Measurements from ENCODE around the gene CDYL. TPM values are rescaled to one million over a fixed set of nuclear protein-coding genes. Genes with fewer than 3 reads are reported as not detected.

Gene CDYL
- total RNA-seq, 1 donor = 72.3 TPM

DNA sequence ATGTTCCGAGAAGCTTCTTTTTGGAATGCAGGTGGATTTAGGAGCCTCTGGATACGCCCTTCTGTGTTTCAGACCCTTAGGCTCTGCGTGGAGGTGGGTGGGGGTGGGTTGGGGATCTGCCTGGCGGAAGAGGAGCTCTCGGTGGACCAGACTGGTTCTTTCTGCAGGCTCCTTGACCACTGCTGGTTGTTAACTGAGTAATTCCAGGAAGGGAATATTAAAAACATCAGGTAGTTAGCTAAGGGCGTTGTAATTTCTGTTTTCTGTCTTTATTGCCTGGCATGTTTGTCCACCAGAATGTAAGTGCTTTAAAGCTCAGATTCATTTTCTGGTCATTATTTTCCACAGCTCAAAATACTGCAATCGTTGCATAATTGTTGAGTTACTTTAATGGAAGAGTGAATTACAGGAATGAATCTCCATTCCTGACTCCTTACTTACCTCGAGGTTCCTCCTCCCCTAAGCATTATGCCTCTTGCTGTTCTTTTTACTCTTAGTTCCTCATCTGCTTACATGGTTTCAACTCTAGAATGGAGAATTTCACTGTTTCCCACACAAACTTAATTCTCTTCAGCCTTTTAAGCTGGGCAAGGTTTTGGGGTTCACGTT, 5.9 kb downstream of the CDYL start:
- H3K9me3 ChIP-seq (ENCODE audit: low read depth, low read length) = no peaks in the 10 kb centered on the region
- no peak overlapping the region for H3K4me3 ChIP-seq (ENCODE audit: low read length)
- H3K4me1 ChIP-seq (ENCODE audit: insufficient read depth, low read length) = peaks cover 55% of the 10 kb centered on the region
- no peaks in the 10 kb centered on the region for H3K27me3 ChIP-seq (ENCODE audit: insufficient read depth, low read length)

DNA sequence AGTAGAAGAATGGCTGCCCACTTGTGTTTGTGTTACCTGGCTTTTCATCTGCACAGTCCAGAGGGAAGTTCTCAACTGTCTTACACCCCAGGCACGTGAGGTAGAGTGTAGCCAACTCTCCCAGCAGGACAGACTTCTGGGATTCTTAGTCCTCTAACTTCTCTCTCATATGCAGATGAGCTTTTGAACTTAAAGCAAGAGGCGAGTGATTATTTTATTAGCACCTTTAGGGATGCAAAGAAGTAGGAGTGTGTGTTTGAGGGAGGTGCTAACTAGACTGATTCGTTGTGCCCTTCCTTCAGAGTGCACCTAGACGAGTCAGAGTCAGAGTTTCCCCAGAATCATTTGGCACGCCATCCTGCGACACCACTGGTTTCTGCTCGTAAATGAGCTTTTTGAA, 10.8 kb downstream of the CDYL start:
- Histone ChIP-seq H3K4me1 (ENCODE audit: insufficient read depth, low read length) (peaks cover 36% of the 10 kb centered on the region), H3K27me3 (ENCODE audit: insufficient read depth, low read length) (no peaks in the 10 kb centered on the region), H3K9me3 (ENCODE audit: low read depth, low read length) (no peaks in the 10 kb centered on the region), H3K4me3 (ENCODE audit: low read length) (no peak overlapping the region)

DNA sequence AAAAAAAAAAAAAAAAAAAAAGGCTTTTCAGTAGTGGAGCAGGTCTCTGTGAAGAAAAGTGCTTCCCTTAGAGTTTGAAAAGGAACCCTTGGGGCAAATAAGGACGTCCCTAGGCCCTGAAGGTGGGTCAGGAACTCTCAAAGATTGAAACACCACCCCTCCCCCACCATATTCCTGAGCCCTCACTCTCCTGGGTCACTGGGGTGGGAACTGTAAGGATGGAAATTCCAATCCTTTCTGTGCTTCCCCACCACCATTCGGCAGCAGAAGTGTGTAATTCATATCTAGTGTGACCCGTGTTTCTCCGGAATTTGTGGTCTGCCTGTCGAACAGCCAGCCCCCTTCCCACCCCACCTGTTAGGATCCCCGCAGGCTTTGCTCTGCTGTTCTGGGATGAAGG, 12.3 kb downstream of the CDYL start:
- Histone ChIP-seq H3K27me3 (ENCODE audit: insufficient read depth, low read length) (no peaks in the 10 kb centered on the region), H3K9me3 (ENCODE audit: low read depth, low read length) (no peaks in the 10 kb centered on the region), H3K4me3 (ENCODE audit: low read length) (no peak overlapping the region), H3K4me1 (ENCODE audit: insufficient read depth, low read length) (peaks cover 32% of the 10 kb centered on the region)

DNA sequence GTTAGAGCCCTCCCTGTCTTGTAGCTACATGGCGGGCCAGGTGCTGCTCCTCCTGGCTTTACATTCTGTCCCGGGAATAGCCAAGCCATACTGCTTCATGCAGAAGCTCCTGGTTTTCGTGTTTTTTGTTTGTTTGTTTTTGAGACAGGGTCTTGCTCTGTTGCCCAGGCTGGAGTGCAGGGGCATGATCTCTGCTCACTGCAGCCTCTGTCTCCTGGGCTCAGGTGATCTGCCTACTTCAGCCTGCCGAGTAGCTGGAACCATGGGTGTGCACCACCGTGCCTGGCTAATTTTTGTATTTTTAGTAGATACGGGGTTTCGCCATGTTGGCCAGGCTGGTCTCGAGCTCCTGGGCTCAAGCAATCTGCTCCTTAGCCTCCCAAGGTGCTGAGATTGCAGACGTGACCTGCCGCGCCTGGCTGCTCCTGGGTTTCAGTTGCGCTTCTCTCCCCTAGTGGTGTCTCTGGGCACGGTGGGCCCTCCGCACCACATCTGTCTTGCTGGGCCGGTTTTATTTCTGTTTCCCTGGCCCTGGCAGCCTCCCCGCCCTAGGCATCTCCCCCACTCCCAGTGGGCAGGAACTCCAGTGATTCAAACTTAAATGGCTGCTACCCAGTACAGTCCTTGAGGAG, 12.9 kb downstream of the CDYL start:
- Histone ChIP-seq H3K4me1 (ENCODE audit: insufficient read depth, low read length) (peaks cover 32% of the 10 kb centered on the region), H3K9me3 (ENCODE audit: low read depth, low read length) (no peaks in the 10 kb centered on the region), H3K4me3 (ENCODE audit: low read length) (no peak overlapping the region), H3K27me3 (ENCODE audit: insufficient read depth, low read length) (no peaks in the 10 kb centered on the region)

DNA sequence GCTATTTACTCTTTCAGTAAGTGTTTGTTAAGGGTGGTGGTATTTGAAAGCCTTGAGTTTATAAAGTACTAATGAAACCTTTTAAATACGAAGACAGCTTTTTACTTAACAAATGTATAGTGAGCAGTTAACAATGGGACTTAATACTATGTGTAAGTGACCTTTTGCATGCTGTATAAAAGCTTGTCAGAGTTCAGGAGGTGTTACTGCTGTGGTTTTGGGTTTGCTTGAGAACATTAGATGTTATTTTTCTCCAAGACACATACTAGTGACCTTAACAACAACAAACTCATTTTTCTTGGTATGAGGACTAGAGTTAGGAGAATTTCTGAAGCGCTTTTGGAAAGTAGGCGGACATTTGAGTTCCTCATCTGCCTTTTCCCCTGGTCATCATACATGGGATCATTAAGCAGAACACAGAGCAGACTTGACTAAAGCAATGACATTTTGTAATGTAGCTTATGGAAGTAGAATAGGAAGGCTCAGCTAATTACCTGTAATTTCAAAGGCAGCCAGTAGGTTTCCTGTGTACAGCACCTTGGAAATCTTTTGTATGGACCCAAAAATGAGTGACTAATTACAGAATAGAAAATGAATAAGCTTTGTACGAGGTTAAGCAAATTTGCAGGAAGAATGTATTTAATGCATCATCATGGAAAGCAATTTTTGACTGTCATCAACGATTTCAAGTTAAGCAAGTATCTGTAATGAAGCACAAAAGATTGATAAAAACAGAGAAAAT, 14.1 kb downstream of the CDYL start:
- H3K4me1 ChIP-seq (ENCODE audit: insufficient read depth, low read length) = peaks cover 32% of the 10 kb centered on the region
- H3K9me3 ChIP-seq (ENCODE audit: low read depth, low read length) = no peaks in the 10 kb centered on the region
- no peak overlapping the region for H3K4me3 ChIP-seq (ENCODE audit: low read length)
- no peaks in the 10 kb centered on the region for H3K27me3 ChIP-seq (ENCODE audit: insufficient read depth, low read length)

- H3K4me1 ChIP-seq (ENCODE audit: insufficient read depth, low read length) = peaks cover 10% of the 10 kb centered on the region
- no peaks in the 10 kb centered on the region for H3K27me3 ChIP-seq (ENCODE audit: insufficient read depth, low read length)
- H3K9me3 ChIP-seq (ENCODE audit: low read depth, low read length) = no peaks in the 10 kb centered on the region
- H3K4me3 ChIP-seq (ENCODE audit: low read length) = no peak overlapping the region
Observed at GRCh38 chr6:4794140-4794707, 18.0 kb downstream of the CDYL start.

DNA sequence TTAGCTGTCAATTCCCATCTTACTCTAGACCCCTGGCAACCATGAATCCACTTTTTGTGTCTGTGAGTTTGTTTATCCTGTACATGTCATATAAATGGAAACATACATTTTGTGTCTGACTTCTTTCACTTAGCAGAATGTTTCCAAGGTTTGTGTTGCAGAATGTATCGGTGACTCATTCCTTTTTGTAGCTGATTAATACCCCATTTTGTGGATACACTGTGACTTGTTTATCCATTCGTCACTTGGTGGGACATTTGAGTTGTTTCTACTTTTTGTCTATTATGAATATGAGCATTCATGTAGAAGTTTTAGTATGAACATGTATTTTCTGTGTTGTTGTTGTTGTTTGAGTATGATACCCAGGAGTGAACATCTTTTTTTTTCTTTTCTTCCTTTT, 21.4 kb downstream of the CDYL start:
- no peaks in the 10 kb centered on the region for H3K27me3 ChIP-seq (ENCODE audit: insufficient read depth, low read length)
- H3K9me3 ChIP-seq (ENCODE audit: low read depth, low read length) = peaks cover 5% of the 10 kb centered on the region
- H3K4me3 ChIP-seq (ENCODE audit: low read length) = no peak overlapping the region
- peaks cover 14% of the 10 kb centered on the region for H3K4me1 ChIP-seq (ENCODE audit: insufficient read depth, low read length)

GRCh38 chr6:4799912-4800311, 23.7 kb downstream of the CDYL start:
- Histone ChIP-seq H3K9me3 (ENCODE audit: low read depth, low read length) (peaks cover 5% of the 10 kb centered on the region), H3K4me1 (ENCODE audit: insufficient read depth, low read length) (peaks cover 22% of the 10 kb centered on the region), H3K27me3 (ENCODE audit: insufficient read depth, low read length) (no peaks in the 10 kb centered on the region), H3K4me3 (ENCODE audit: low read length) (no peak overlapping the region)

GRCh38 chr6:4800662-4801061, 24.5 kb downstream of the CDYL start:
- peaks cover 5% of the 10 kb centered on the region for H3K9me3 ChIP-seq (ENCODE audit: low read depth, low read length)
- no peak overlapping the region for H3K4me3 ChIP-seq (ENCODE audit: low read length)
- no peaks in the 10 kb centered on the region for H3K27me3 ChIP-seq (ENCODE audit: insufficient read depth, low read length)
- peaks cover 26% of the 10 kb centered on the region for H3K4me1 ChIP-seq (ENCODE audit: insufficient read depth, low read length)

DNA sequence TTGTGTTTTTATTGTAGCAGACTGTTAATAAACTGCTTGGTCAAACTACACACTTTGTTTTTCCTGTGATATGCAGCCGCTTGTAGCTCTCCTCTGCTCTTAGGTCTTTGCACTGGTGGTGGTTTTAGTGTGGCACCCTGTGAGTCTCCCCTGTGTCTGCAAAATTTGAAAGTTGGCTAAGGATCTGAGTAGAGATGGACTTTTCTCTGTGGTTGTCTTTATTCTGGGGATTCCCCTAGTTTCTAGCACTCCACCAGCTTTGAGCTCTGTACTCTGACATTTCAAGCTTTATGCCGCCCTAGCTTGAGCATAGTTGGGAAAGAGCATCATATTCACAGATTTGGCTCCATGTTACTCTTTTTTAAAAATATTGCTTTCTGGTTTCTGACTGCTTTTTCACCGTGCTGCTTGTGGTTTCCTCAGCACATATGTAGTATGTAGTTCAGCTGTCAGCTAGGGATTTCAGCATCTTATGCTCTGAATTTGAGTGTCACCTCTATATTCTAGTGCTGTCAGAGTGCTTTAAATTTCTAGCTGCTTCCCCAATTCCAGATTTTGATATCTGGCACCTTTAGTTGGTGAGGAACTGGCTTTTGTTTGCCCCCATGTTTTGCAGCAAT, 25.4 kb downstream of the CDYL start:
- Histone ChIP-seq H3K9me3 (ENCODE audit: low read depth, low read length) (peaks cover 5% of the 10 kb centered on the region), H3K27me3 (ENCODE audit: insufficient read depth, low read length) (no peaks in the 10 kb centered on the region), H3K4me3 (ENCODE audit: low read length) (no peak overlapping the region), H3K4me1 (ENCODE audit: insufficient read depth, low read length) (peaks cover 34% of the 10 kb centered on the region)

DNA sequence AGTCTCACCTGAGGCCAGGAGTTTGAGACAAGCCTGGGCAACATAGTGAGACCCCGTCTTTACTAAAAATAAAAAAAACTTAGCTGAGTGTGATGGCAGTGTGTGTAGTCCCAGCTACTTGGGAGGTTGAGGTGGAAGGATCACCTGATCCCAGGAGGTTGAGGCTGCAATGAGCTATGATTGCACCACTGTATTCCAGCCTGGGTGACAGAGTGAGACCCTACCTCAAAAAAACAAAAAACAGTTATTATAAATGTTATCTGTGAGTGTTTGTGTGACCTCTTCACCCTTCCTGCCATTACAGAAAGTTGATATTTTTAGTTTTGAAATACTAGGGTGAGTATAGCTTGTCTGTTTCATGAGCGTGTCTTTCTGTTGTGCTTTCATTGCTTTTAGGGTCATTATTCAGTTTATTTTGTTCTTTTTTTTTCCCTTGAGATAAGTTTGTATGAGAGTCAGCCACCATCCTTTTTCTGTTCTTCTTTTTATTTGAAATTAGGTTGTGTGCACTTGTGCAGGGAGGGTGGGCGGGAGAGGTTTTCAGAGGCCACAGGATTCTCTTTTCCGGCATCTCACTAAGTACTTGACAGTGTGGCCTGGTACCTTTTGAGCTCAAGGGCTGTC, 26.2 kb downstream of the CDYL start:
- Histone ChIP-seq H3K4me1 (ENCODE audit: insufficient read depth, low read length) (peaks cover 37% of the 10 kb centered on the region), H3K9me3 (ENCODE audit: low read depth, low read length) (peaks cover 5% of the 10 kb centered on the region), H3K27me3 (ENCODE audit: insufficient read depth, low read length) (no peaks in the 10 kb centered on the region), H3K4me3 (ENCODE audit: low read length) (no peak overlapping the region)

GRCh38 chr6:4803343-4803744, 27.1 kb downstream of the CDYL start:
- H3K4me3 ChIP-seq (ENCODE audit: low read length) = no peak overlapping the region
- no peaks in the 10 kb centered on the region for H3K27me3 ChIP-seq (ENCODE audit: insufficient read depth, low read length)
- H3K9me3 ChIP-seq (ENCODE audit: low read depth, low read length) = peaks cover 5% of the 10 kb centered on the region
- peaks cover 37% of the 10 kb centered on the region for H3K4me1 ChIP-seq (ENCODE audit: insufficient read depth, low read length)

GRCh38 chr6:4804095-4804494, 27.9 kb downstream of the CDYL start:
- H3K4me1 ChIP-seq (ENCODE audit: insufficient read depth, low read length) = peaks cover 37% of the 10 kb centered on the region
- H3K4me3 ChIP-seq (ENCODE audit: low read length) = no peak overlapping the region
- no peaks in the 10 kb centered on the region for H3K27me3 ChIP-seq (ENCODE audit: insufficient read depth, low read length)
- H3K9me3 ChIP-seq (ENCODE audit: low read depth, low read length) = peaks cover 5% of the 10 kb centered on the region

DNA sequence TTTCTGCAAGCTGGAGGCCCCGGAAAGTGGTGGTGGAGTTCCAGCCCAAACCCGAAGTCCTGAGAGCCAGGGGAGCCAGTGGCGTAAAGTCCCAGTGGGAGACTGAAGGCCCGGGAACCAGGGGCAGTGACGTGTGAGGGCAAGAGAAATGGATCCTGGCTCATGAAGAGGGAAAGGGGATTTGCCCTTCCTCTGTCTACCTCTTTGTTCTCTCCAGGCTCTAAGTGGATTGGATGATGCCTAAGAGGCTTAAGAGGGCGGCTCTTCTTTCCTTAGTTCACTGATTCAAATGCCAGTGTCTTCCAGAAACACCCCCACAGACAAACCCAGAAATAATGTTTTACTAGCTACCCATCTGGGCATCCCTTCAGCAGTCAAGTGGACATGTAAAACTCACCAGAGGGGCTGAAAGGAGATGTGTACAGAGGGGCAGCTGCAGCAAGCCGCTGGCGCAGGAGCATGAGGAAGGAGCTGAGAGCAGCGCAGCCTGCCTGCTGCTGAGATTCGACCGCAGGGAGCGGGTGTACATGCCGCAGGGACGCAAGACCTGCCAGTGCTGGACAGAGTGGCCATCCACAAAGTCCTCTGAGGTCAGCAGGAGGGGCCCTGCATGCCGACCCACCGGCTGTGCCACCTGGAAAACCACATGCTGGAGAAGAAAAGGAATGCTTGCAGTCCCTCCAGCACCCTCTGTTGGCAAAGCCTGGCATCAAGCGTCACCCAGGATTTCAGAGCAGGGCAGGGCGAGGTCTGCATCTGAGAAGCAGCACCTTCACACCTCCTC, 29.5 kb downstream of the CDYL start:
- H3K27me3 ChIP-seq (ENCODE audit: insufficient read depth, low read length) = no peaks in the 10 kb centered on the region
- H3K9me3 ChIP-seq (ENCODE audit: low read depth, low read length) = no peaks in the 10 kb centered on the region
- H3K4me3 ChIP-seq (ENCODE audit: low read length) = no peak overlapping the region
- H3K4me1 ChIP-seq (ENCODE audit: insufficient read depth, low read length) = peaks cover 41% of the 10 kb centered on the region

All from mononuclear cell (primary cell).